Stimulated activated CD8-positive, alpha-beta memory T cell treated with anti-CD3 and anti-CD28 coated beads, Interleukin-4, amount 100 ng/mL, for 4 hours (primary cell): ENCODE data around the gene HTR6.
A peak's percentile ranks its signal among the peaks of the same experiment; 100 is the strongest.

Experiments
- DNase-seq, 2 donors: peaks; one replicate each; pipeline ENCODE4 v3.0.0-alpha.2; 2020; ENCODE audit warnings: low read depth in 2 of 2, low spot score in 1 of 2

The HTR6 gene

DNA sequence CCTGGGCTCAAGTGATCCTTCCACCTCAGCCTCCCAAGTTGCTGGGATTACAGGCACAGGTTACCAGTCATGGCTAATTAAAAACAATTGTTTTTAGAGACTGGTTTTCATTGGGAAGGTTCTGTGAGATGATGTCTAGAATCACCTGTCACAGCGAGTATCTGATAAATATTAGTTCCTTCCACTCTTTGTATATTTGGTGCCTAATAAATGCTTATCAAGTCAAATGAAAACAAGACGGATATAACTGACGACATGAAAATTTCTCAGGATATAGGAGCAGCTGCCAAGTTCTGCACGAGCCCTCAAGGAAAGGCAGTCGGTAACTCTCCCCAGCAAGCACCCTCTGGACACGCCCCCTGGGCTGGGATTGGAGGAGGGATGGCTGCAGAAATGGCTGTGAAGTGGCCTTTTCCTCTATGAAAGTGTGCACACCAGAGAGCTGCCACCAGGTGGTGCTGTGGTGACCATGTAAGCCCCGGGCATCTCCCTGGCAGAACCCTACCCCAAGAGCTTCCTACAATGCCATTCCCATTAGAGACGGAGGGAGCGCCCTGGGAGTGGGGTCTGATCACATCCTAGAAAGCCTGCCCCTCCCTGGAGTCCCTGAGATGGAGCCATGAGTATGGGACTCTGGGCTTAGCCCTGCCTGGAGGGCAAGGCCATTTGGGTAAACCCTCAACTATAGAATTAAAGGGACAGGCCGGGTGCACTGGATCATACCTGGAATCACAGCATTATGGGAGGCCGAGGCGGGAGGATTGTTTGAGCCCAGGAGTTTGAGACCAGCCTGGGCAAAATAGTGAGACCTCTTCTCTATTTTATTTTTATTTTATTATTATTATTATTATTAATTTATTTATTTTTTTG, 50.9 kb downstream of the HTR6 start:
- peak; percentile 57 to 58 for DNase-seq

- DNase-seq = no peak
Measured at GRCh38 chr1:19717467-19717866, 52.8 kb downstream of the HTR6 start.

GRCh38 chr1:19720174-19720573, 55.5 kb downstream of the HTR6 start:
- DNase-seq = no peak

- DNase-seq = no peak
Measured at GRCh38 chr1:19720973-19721372, 56.3 kb downstream of the HTR6 start.

GRCh38 chr1:19723874-19724273, 59.2 kb downstream of the HTR6 start:
- no peak for DNase-seq

DNA sequence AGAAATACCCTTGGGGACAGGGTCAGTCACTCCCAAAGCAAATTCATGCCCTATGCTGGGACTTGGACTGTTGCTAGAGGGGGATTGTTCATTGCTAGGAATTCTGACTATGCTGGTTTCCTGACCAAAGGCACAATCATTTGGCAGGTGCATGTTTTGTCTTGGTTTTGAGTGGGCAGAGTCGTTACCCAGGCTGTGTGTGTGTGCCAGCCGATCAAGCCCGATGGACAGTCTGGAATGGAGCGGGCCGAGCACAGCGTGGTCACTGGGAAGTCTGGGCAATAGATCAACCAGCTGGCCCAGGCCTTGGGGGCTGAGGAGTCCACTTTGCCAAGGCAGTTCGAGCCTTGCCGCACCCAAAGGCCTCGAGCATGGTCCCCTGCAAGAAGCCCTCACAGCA, 60.9 kb downstream of the HTR6 start:
- no peak for DNase-seq

DNA sequence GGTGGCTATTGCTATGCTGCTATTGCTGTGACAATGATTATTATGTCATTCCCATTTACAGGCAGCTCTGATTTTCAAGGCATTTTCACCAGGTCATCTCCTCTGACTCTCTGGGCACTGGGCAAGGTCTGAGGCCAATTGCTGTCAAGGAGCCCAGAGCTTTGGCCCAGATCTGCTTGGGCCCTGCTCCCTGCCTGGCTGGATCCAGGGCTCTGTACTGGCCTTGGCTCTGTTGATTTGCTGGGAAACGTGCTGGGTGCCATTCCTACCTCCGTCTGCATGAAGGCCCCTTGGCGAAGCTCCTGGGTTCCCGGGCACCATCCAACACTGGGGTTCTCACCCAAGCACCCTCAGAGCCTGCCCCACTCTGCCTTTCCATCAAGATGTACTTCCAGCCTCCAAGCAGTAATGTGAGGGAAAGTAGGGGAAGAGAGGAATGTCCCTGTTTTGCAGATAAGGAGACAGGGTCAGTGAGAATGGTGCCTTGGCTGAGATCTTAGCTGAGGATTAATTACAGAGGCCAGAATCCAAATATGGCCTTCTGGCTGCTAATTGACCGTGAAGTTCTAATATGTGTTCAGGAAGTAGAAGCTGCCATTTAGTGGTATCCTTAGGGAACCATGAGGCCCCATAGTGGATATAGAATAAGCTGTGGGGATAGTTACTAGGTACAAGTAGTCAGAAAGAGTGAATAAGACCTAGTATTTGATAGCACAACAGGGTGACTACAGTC, 63.9 kb downstream of the HTR6 start:
- no peak for DNase-seq

- DNase-seq = no peak
Measured at GRCh38 chr1:19730232-19730631, 65.6 kb downstream of the HTR6 start.
